Stimulated activated CD8-positive, alpha-beta memory T cell treated with anti-CD3 and anti-CD28 coated beads, Interleukin-2, amount 100 ng/mL, for 1 hour (primary cell): ENCODE results near the gene TUBB2A.
A peak's percentile ranks its signal among the peaks of the same experiment; 100 is the strongest.
"Not testable (repeated sequence)": the region's sequence is repeated elsewhere in the genome, so short reads cannot be mapped to it uniquely, and the experiment has no call there.

ENCODE experiments used
- DNase-seq, 2 donors: peaks; one replicate each; pipeline ENCODE4 v3.0.0-alpha.2; 2020; ENCODE audit warnings: low read depth in 2 of 2

Gene TUBB2A

DNA sequence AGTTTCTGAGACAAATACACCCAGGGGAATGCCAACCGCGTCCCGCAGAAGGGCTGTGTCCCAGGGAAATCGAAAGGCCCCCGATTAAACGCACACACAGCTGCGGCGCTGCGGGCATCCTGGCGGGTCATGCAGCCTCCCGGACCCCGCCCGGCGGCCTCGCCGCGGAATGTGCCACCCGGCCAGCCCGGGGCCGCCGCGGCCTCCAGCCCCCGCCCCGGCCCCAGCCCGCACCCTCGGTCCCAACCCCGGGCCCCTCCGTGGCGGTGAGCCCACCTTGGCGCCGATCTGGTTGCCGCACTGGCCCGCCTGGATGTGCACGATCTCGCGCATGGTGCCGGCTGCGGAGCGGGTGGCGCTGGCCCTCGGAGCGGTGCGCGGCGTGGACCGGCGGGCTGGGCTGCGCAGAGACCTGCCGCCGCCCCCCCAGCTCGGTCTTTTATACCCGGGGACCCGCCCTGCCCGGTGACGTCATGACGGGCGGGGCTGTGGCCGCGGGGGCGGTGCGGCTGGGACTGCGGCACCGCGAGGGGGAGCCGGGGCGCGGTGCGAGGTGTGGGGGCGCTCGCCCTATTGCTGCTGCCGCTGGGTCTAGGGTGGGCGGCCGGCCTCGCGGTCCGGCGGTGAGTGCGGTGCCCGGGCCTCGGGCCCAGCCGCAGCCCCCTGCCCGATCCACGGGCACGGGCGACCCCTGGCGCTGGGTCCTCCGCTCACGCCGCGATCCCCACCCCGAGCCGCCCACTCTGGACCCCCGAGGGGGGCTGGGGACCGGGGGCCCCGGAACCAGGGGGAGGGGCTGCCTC, at the start of gene TUBB2A:
Gene TUBB2A (minus strand): TSS at position 414 of the 803 bp plus-strand sequence. CDS start 81 bp downstream, at position 333.
- DNase-seq: peak; percentile 74 to 84

DNA sequence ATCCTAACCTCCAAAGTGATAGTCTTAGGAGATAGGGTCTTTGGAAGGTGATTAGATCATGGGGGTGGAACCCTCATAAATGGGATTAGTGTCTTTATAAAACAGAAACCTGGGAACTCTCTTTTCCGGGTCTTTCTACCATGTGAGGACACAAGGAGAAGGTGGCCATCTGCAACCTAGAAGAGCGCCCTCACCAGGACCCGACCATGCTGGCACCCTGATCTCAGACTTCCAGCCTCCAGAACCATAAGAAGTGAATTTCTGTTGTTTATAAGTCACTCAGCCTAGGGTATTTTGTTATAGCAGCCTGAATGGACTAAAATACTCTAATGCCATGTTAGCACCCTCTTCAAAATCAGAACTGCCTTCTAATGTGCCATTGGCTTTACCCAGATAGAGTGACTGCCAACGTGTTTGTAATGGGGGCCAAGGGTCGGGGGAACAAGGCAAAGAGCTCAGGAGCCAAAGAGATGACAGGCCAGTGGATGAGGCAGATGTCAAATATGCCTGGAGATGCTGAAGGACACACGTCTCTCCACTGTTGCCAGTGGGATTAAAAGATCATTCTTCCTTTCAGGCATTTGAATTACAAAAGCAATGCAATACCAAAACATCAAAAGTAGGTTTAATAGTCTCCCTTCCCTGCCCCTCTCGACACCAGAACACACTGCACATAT, 49.1 kb upstream of the TUBB2A start:
- no peak for DNase-seq

DNA sequence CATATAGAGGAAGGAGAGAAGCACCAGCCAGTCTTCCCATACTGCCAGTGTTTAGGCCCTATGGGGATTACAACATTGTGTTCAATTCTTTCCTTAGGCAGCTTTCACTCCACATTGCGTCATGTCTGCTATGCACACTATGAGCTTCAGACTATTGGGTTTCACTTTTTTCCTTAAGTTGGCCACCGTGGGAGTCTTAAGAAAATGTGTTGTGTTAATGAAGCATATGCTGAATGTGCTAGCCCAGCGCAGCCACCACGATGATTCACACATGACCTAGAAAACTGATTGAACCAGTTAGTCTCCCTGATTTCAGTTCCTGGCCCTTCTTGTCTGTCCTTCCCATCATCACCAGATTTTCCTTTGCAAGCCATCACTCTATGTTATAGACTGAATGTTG, 48.6 kb upstream of the TUBB2A start:
- no peak for DNase-seq

DNA sequence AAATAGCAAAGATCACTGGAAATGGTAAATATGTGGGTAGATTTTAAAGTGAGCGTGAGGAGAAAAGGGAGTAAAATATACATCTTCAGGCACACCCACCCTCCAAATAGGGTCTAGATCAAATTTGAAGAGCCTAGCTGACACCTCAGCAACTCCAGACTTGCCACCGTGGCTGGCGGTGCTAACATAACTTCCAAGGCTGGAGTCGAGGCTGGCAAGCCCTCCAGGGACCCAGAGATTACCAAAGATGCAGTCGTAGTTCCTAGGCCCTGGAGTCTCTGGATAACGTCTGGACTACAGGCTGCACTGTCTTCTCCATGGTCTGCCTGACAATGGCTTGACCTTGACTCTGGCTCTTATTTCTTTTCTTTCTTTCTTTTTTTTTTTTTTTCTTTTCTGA, 47.6 kb upstream of the TUBB2A start:
- no peak for DNase-seq

DNA sequence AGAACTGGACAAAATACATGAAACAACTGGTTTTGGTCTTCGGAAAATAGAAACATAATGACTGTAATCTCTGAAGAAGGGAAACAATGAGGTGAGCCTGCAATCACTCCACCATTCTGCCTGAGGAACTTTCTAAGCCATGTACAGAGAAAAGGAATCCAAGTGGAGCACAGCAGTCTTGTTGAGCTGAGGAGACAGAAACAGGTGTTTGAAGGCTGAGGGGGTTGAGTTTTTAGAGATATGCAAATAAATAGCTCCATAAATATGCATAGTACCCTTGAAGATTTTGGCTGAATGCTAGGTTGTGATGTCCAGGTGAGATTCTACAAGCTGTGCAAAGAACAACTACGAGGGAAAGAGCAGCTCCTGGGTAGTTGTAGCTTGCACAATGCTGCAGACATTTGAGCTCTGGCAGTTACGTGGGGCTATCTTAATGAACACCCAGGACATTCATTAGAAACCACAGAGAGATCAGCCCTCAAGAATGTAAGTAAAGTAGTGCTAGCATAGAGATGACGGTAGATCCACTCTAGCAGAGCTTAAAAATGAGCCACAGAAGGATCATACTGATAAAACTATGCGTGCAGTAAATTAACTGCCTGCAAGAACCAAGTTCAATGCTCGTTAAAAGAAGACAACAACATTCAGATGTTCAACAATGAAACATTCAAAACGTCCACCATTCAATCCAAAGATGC, 45.8 kb upstream of the TUBB2A start:
- no peak for DNase-seq

DNA sequence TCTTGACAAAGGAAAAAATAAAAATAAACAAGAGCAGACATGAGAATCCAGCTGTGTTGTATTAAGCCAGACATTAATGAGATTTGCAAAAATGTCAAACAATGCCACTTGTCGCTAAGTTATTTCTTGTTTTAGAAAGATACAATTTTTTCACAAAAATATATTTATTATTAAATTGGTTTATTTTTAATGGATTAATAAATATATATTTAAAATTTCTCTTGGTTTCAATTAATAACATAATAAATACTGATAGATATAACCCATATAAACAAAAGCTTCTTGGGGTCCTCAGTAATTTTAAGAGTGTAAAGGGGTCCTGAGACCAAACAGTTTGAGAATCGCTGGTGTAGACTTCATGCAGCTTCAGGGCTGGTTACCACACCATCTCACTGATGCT, 44.0 kb upstream of the TUBB2A start:
- DNase-seq: no peak

DNA sequence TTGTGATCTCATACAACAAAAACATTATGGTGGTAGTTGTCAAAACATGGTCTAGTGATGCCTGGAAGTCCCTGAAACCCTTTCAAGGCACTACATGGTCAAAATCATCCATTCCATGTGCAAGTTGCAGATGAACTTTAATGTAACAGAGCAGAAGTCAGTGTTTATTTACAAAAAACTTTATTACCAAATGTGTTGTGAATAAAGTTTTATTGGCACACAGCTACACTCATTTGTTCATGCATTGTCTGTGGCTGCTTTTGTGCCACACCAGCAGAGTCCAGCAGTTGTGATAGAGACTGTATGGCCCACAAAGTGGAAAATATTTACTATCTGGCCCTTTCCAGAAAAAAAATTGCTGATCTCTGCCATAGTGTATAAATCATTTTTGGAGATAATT, 43.3 kb upstream of the TUBB2A start:
- DNase-seq: no peak

DNA sequence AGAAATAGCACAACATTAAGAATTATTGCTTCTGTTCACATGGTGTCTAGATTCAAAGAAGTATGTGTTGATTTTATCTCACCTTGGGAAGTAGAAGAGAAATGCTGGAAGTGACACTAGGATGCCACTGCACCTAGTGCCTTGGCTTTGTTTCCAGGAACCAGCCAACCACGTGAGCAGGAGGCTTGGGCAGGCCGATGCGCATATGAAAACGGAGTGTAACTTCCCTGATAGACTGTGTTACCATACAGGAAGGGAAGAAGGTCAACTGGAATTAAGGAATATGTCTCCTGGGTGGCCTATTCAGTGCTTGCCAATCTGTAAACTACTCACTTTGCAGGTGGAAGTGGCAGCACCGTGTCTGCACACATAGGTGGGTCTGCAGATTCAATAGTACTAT, 42.0 kb upstream of the TUBB2A start:
- DNase-seq: no peak

DNA sequence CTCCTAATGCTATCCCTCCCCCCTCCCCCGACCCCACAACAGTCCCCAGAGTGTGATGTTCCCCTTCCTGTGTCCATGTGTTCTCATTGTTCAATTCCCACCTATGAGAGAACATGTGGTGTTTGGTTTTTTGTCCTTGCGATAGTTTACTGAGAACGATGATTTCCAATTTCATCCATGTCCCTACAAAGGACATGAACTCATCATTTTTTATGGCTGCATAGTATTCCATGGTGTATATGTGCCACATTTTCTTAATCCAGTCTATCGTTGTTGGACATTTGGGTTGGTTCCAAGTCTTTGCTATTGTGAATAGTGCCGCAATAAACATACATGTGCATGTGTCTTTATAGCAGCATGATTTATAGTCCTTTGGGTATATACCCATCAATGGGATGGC, 40.4 kb upstream of the TUBB2A start:
- not testable (repeated sequence) for DNase-seq

DNA sequence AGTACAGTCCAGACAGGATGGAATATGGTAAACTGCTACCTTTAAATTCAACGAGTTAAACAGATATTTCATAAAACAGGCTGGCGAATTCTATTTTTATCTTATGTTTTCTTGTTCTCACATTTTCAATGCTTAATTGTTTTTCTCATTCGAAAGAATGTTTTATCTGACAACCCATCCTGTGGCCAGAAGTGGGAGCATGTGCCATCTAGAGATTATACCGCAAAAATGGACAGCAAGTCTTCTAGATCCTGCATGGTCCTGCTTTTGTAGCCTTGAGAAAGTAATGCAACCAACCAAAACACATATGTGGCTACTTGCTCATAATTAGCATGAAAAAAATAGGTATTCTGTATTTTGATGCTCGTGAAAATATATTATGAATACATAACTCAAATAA, 39.4 kb upstream of the TUBB2A start:
- DNase-seq: no peak

DNA sequence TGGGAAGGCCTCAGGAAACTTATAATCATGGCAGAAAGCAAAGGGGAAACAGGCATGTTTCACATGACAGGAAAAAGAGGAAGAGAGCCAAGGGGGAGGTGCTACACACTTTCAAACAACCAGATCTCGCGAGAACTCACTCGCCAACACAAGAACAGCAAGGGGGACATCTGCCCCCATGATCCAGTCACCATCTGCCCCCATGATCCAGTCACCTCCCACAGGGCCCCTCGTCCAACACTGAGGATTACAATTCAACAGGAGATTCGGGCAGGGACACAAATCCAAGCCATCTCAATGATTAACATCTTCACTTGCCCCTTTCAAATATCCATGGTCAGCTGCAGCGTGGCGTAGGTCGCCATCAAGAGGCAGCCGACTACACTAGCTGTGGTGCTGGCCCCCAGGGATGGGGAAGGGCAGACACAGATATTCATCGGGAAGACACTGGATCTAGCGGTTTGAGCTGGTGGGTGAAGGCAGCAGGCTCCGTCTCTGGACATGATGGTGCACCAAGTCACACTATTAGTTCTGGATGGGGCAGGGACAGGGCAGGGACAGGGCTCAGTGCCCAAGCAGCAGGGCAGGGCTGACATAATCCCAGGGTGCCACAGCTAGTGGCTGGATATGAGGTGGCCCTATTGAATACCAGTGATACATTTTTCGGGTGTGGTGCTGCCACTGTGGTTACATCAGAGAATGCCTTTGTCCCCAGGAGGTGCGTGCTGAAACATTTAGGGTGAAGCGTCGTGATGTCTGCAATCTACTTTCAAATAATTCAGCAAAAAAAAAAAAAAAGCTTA, 38.6 kb upstream of the TUBB2A start:
- DNase-seq: no peak

DNA sequence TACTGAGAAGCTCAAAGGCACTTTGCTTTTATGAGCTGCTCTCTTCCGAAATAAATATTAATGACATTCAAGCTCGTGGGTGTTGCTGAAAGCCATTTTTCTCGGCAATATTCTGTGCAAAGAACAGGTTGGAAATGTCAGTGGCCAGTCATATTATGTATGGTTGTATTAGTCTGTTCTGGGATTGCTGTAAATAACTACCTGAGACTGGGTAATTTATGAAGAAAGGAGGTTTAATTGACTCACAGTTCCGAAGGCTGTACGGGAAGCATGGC, 38.0 kb upstream of the TUBB2A start:
- DNase-seq: no peak

DNA sequence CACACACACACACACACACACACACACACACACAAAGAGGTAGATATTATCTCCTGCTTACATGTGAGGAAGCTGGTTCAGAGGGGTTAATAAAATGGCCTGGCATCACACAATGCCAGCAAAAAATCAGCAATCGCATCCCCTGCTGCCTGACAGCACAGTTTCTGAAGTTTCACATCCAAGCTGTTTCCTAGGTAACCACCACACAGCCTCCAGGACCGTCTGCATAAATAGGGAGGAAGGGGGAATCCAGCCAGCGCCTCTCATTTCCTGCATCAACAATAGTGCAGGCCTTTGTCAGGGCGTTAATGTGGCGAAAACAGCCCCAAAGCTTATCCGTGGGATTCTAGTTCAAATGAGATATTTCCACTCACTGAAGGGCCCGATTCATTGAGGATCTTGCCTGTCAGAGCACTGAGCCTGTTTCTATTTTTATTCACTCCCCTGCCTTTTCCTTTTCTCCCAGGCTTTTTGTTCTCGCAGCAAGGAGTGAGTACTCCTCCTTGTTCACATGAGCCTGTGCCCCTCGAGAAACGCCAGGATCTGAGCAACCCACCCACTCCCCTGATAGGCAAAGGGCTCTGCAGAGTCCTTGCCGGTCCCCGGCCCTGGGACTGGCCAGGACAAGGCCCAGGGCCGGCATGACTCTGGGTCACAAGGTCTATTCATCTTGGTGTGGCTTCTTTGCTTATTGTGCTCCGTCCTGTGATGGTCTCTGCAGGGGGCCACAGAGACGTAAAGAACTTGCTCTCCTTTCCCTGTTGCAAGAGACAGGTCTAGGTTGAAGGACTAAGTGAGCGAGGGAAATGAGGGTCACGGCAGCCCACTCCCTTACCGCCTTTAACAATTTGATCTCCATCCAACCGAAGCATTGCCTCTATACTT, 37.4 kb upstream of the TUBB2A start:
- no peak for DNase-seq

DNA sequence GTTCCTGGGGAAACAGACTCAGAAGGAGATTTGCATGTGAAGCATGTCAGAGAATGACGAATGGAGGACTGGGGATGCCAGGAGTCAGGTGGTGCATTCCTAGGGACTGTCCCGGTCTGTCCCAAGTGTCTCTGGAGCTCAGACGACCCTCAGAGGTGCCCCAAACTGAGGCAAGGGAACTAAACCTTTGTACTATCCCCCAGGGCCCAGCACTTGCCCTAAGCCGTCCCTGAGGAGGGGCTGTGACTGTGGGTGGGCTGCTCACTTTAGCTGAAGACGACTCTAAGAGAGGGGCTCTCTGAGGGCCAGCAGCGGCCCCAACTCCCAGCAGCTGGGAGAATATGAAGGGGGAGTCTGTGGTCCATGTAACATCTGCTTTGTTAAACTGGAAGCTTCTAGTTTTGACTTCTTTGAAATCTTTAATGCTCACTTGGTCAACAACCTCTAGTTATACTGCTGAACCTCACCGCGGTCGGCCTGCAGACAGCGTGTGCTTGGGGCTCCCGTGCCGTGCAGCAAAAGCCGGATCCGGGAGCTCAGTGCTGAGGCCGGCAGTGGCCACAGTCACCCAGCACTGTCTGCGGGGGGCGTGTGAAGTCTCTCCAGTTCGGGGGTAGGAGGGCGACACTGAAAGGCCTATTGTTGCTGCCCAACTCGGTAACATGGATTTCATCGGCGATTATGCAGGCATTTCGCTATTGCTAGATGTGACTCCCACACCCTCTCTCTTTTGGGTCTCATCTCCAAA, 35.9 kb upstream of the TUBB2A start:
- no peak for DNase-seq

DNA sequence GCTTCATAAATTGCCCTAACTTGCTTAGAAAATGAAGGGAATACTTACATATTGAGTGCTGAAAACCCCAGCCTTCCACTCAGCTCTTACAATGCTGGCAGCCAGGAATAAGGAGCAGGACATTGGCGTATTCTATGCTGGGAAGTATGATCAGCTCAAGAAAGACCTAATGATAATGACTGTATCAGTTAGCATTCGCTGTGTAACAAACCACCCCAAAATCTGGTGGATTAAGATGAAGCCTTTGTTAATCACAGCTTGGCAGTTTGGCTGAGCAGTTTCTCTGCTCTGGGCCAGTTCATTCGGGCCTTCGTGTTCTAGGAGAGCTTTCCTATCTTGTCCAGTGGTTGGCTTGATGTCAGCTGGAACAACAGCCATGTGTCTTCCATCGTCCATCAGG, 33.4 kb upstream of the TUBB2A start:
- DNase-seq: no peak

DNA sequence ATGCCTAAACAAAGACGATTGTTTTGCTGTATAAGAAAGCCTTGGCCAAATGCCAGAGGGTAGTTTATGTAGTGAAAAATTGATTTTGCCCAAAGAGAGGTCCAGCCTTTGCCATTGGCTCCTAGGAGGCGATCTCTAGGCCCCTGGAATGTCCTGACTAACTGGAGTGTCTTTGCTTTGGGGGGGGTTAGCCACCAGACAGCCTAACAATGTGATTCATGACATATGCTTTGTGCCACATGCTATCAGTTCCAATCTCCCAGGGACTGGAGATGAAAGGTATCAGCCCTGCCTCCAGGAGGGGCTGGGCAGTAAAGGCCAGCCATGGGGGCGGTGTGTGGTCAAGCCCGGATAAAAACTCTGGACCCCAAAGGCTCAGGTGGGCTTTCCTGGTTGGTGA, 32.7 kb upstream of the TUBB2A start:
- DNase-seq: no peak

DNA sequence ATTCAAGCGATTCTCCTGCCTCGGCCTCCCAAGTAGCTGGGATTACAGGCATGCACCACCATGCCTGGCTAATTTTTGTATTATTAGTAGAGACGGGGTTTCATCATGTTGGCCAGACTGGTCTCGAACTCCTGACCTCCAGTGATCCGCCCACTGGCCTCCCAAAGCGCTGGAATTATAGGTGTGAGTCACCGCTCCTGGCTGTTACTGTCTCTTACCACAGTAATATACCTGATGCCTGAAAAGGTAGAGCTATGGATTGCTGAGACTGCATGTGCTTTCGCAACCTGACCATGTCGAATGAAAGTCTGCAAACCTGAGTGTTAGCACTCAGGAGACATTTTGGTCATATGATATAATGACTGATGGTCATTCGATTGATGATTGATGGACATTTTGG, 31.8 kb upstream of the TUBB2A start:
- not testable (repeated sequence) for DNase-seq

DNA sequence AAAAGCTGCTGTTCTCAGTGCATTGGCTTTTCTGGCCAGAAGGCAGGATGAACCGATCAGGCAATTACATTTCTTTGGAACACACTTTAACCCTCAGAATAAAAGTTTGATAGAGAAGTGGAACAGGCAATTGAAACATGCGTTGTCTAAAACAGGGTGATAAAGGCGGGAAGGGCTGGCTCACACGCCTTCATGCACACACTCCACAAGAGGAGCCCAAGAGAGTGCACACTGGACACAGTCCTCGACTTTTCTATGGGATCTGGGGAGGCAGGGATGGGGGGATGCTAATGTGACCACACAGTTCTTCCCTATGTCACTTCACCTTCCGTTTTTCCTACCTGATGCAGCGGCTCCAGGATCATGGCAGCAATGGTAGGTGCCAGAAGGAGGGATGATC, 30.9 kb upstream of the TUBB2A start:
- DNase-seq: no peak

DNA sequence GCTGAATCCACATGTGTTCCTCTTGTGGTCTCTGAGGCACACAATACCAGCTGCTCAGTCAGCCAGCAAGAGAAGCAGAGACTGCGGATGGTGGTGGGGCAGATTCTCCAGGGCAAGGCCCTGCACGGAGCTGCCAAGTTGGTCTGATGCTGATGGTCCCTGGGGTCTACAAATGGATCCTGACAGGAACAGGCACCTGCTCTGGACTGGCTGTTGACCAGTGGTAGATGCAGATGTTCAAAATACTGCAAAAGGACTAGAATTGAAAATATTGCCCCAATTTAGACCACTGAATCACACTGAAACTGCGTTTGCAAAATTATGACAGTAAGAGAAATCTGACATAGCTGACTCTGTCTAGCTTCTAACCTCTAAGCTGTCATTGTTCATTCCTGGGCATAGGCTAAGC, 29.6 kb upstream of the TUBB2A start:
- no peak for DNase-seq

DNA sequence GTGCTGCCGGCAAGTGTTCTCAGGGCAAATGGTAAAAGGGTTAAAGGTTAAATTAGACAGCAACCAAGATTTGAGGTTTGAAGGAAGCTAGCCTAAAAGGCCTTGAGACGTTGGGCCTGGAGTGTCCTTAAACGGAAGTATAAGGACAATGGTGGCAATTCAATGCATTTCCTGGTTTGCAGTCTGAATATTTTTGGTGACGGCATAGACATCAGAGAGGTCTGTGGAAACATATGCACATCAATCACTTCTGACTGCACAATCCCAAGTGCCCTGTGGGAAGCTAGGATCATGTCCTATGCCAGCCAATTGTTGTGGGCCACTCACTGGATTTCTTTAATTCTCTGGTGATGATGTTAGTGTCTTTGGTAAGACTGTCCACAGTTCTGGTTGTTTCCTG, 25.7 kb upstream of the TUBB2A start:
- DNase-seq: no peak

DNA sequence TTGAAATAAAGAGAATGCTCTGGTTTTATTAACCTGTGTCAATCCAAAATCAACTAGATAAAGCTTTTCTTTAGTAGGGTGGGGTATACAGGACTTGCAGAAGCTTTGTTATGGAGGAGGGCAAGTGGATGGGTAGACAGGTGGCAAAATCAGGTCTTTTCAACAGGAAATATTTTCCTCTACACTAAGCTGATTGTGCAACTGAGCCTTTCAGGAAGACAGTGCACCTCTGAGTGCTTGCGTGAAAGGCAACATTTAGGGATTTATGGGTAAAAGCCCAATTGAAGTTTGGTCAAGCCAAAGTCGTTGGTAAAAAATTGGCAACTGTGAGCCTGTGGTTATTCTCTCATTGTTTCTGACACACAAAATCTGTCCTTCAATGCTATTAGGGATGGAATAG, 23.8 kb upstream of the TUBB2A start:
- no peak for DNase-seq
